ENCODE data around the gene DDT. TPM values are rescaled to one million over a fixed set of nuclear protein-coding genes. Genes with fewer than 3 reads are reported as not detected.
"Not testable (repeated sequence)": the region's sequence is repeated elsewhere in the genome, so short reads cannot be mapped to it uniquely, and the experiment has no call there.

DDT gene
- total and polyA plus RNA-seq, 4 donors = 111 to 268 (median 175) TPM

- Histone ChIP-seq H3K27ac (ENCODE audit: low read depth in 1 of 2, low read length in 1 of 2) (no peak overlapping the region), H3K9ac (ENCODE audit: insufficient read depth in 1 of 2, low read length in 2 of 2) (no peak overlapping the region), H3K27me3 (ENCODE audit: control insufficient read depth in 3 of 3, insufficient read depth in 3 of 3, low read length in 2 of 3) (no peaks in the 10 kb centered on the region), H3K4me3 (no peak overlapping the region), H3K36me3 (ENCODE audit: control insufficient read depth in 4 of 4, insufficient read depth in 4 of 4, low read length in 4 of 4) (no peaks in the 10 kb centered on the region), H3K4me1 (ENCODE audit: control insufficient read depth in 5 of 5, insufficient read depth in 5 of 5, low read length in 5 of 5) (no peaks in the 10 kb centered on the region), H3K9me3 (ENCODE audit: control insufficient read depth in 4 of 4, insufficient read depth in 3 of 4, low read length in 3 of 4) (no peaks in the 10 kb centered on the region)
- ATAC-seq (ENCODE audit: insufficient read depth, low FRiP score) = no peak
- no peak for TF ChIP-seq CTCF (IDR thresholded peaks at IDR 0.05; ENCODE audit: control extremely low read depth, extremely low read depth)
- peak in 1 of 3 donors; percentile 9 for DNase-seq
- WGBS, 2 donors = 70 to 72% methylated on average over 5 of the region's 5 CpGs
These were observed 28.6 kb upstream of the DDT start for GRCh38 chr22:24002851-24003250.

GRCh38 chr22:24002272-24002671 is 28.0 kb upstream of the DDT start:
- Histone ChIP-seq H3K4me3 (no peak overlapping the region), H3K27me3 (ENCODE audit: control insufficient read depth in 3 of 3, insufficient read depth in 3 of 3, low read length in 2 of 3) (no peaks in the 10 kb centered on the region), H3K27ac (ENCODE audit: low read depth in 1 of 2, low read length in 1 of 2) (no peak overlapping the region), H3K9me3 (ENCODE audit: control insufficient read depth in 4 of 4, insufficient read depth in 3 of 4, low read length in 3 of 4) (no peaks in the 10 kb centered on the region), H3K36me3 (ENCODE audit: control insufficient read depth in 4 of 4, insufficient read depth in 4 of 4, low read length in 4 of 4) (no peaks in the 10 kb centered on the region), H3K4me1 (ENCODE audit: control insufficient read depth in 5 of 5, insufficient read depth in 5 of 5, low read length in 5 of 5) (no peaks in the 10 kb centered on the region), H3K9ac (ENCODE audit: insufficient read depth in 1 of 2, low read length in 2 of 2) (no peak overlapping the region)
- no peak for DNase-seq
- WGBS, 2 donors = 86 to 87% methylated on average over 10 of the region's 10 CpGs
- TF ChIP-seq CTCF (IDR thresholded peaks at IDR 0.05; ENCODE audit: control extremely low read depth, extremely low read depth) = no peak
- ATAC-seq (ENCODE audit: insufficient read depth, low FRiP score) = no peak

GRCh38 chr22:24001314-24001713 is 27.1 kb upstream of the DDT start:
- Histone ChIP-seq H3K9me3 (ENCODE audit: control insufficient read depth in 4 of 4, insufficient read depth in 3 of 4, low read length in 3 of 4) (no peaks in the 10 kb centered on the region), H3K27ac (ENCODE audit: low read depth in 1 of 2, low read length in 1 of 2) (no peak overlapping the region), H3K36me3 (ENCODE audit: control insufficient read depth in 4 of 4, insufficient read depth in 4 of 4, low read length in 4 of 4) (no peaks in the 10 kb centered on the region), H3K27me3 (ENCODE audit: control insufficient read depth in 3 of 3, insufficient read depth in 3 of 3, low read length in 2 of 3) (no peaks in the 10 kb centered on the region), H3K4me3 (no peak overlapping the region), H3K4me1 (ENCODE audit: control insufficient read depth in 5 of 5, insufficient read depth in 5 of 5, low read length in 5 of 5) (no peaks in the 10 kb centered on the region), H3K9ac (ENCODE audit: insufficient read depth in 1 of 2, low read length in 2 of 2) (no peak overlapping the region)
- TF ChIP-seq CTCF (IDR thresholded peaks at IDR 0.05; ENCODE audit: control extremely low read depth, extremely low read depth) = no peak
- no peak for DNase-seq
- WGBS, 2 donors = 86 to 88% methylated on average over 9 of the region's 9 CpGs
- ATAC-seq (ENCODE audit: insufficient read depth, low FRiP score) = no peak

GRCh38 chr22:23999779-24000178 is 25.5 kb upstream of the DDT start:
- 80 to 82% methylated on average over 7 of the region's 7 CpGs for WGBS, 2 donors
- not testable (repeated sequence) for H3K9me3 ChIP-seq (ENCODE audit: control insufficient read depth in 4 of 4, insufficient read depth in 3 of 4, low read length in 3 of 4); H3K4me3 ChIP-seq; H3K9ac ChIP-seq (ENCODE audit: insufficient read depth in 1 of 2, low read length in 2 of 2); H3K27ac ChIP-seq (ENCODE audit: low read depth in 1 of 2, low read length in 1 of 2); H3K36me3 ChIP-seq (ENCODE audit: control insufficient read depth in 4 of 4, insufficient read depth in 4 of 4, low read length in 4 of 4); ATAC-seq (ENCODE audit: insufficient read depth, low FRiP score); H3K4me1 ChIP-seq (ENCODE audit: control insufficient read depth in 5 of 5, insufficient read depth in 5 of 5, low read length in 5 of 5); DNase-seq; H3K27me3 ChIP-seq (ENCODE audit: control insufficient read depth in 3 of 3, insufficient read depth in 3 of 3, low read length in 2 of 3)
